Body of pancreas (tissue), 4 donors: ENCODE results near the gene EDAR.

Source experiments
- POLR2A ChIP-seq, 3 donors: fragments of 450-650 bp; IDR thresholded peaks; one replicate each; pipeline ENCODE4 v1.6.1; 2016; ENCODE audit warnings: antibody characterized with exemption in 3 of 3, mild to moderate bottlenecking in 2 of 3
- TF ChIP-seq, protein P1 (sequence below), 7 experiments: fragments of 450-650 bp in 4 of 7; fragments of 200-600 bp in 3 of 7; sonication (generic) in 3 of 7; IDR thresholded peaks; one replicate each; pipeline ENCODE4 v1.5.1; 2016 to 2019; ENCODE audit warnings: antibody characterized with exemption in 7 of 7

DNA sequence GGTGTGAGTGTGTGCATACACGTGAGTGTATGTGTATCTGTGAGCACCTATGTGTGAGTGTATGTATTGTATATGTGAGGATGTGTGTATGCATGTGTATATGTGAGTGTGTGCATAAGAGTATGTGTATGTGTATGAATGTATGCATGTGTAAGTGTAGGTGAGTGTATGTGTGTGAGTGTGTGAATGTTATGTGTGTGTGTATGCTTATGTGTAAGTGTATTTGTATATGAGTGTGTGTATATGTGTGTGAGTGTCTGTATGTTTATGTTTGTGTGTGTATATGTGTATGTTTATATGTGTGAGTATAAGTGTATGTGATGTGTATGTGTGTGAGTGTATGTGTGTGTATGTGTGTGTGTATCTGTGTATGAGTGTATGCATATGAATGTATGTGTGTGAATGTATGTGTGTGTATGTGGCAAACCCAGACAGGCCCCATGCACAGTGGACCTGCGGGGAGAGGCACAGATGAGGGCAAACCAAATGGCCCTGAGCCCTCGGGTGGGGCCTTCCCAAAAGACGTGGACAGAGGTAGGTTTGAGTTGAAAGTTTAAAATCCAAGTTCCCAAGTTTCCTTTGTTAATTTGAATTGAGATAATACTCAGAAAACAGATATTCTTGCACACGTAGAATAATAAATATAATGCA, 51.5 kb downstream of the EDAR start:
- TF ChIP-seq, protein P1, sequence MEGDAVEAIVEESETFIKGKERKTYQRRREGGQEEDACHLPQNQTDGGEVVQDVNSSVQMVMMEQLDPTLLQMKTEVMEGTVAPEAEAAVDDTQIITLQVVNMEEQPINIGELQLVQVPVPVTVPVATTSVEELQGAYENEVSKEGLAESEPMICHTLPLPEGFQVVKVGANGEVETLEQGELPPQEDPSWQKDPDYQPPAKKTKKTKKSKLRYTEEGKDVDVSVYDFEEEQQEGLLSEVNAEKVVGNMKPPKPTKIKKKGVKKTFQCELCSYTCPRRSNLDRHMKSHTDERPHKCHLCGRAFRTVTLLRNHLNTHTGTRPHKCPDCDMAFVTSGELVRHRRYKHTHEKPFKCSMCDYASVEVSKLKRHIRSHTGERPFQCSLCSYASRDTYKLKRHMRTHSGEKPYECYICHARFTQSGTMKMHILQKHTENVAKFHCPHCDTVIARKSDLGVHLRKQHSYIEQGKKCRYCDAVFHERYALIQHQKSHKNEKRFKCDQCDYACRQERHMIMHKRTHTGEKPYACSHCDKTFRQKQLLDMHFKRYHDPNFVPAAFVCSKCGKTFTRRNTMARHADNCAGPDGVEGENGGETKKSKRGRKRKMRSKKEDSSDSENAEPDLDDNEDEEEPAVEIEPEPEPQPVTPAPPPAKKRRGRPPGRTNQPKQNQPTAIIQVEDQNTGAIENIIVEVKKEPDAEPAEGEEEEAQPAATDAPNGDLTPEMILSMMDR (IDR thresholded peaks at IDR 0.05): peak in 1 of 7 experiments; percentile 6
- TF ChIP-seq POLR2A (IDR thresholded peaks at IDR 0.05): no peak
